GM21717 (cell line): ENCODE measurements around the gene ZNF497.
"Not testable (repeated sequence)": the region's sequence is repeated elsewhere in the genome, so short reads cannot be mapped to it uniquely, and the experiment has no call there.

ENCODE experiments used
- ATAC-seq: cut with Tn5 transposase; IDR thresholded peaks from one replicate; pipeline ENCODE4 v1.9.1; 2021; ENCODE audit warnings: mild to moderate bottlenecking, moderate library complexity; ENCODE audit not compliant: unreplicated experiment

ZNF497 gene

GRCh38 chr19:58362272-58362994, at the start of gene ZNF497:
Gene ZNF497 (minus strand): TSS chr19:58362751. CDS start chr19:58357635, 5,116 bp downstream.
- ATAC-seq = peak; percentile 81

- peak; percentile 23 for ATAC-seq
Observed at GRCh38 chr19:58409010-58409790, 46.6 kb upstream of the ZNF497 start.

- ATAC-seq = peak; percentile 79
Observed at GRCh38 chr19:58408152-58409009, 45.8 kb upstream of the ZNF497 start, which contains the start of gene ZNF584. Gene ZNF584 (plus strand): TSS chr19:58408649. CDS start chr19:58409148, 499 bp downstream.

GRCh38 chr19:58407658-58408151, 45.2 kb upstream of the ZNF497 start:
- ATAC-seq = no peak

GRCh38 chr19:58406818-58407657, 44.5 kb upstream of the ZNF497 start:
- ATAC-seq = no peak

GRCh38 chr19:58403920-58404478, 41.4 kb upstream of the ZNF497 start:
- not testable (repeated sequence) for ATAC-seq

GRCh38 chr19:58401840-58402421, 39.4 kb upstream of the ZNF497 start:
- no peak for ATAC-seq

- peak; percentile 95 for ATAC-seq
Observed at GRCh38 chr19:58400916-58401839, 38.6 kb upstream of the ZNF497 start.

GRCh38 chr19:58400316-58400915, 37.9 kb upstream of the ZNF497 start:
- no peak for ATAC-seq

GRCh38 chr19:58399903-58400302, 37.4 kb upstream of the ZNF497 start:
- no peak for ATAC-seq

- ATAC-seq = no peak
Observed at GRCh38 chr19:58398545-58398944, 36.0 kb upstream of the ZNF497 start.

GRCh38 chr19:58398087-58398486, 35.5 kb upstream of the ZNF497 start:
- no peak for ATAC-seq

- no peak for ATAC-seq
Observed at GRCh38 chr19:58397533-58398037, 35.0 kb upstream of the ZNF497 start.

- no peak for ATAC-seq
Observed at GRCh38 chr19:58396691-58397532, 34.4 kb upstream of the ZNF497 start.

- ATAC-seq = no peak
Observed at GRCh38 chr19:58395979-58396627, 33.6 kb upstream of the ZNF497 start.
